Naive thymus-derived CD8-positive, alpha-beta T cell (primary cell): ENCODE data around the gene KDM1A. TPM values are rescaled to one million over a fixed set of nuclear protein-coding genes. Genes with fewer than 3 reads are reported as not detected.

Experiments used
- ATAC-seq, 2 donors: fragments of 150-1000 bp; cut with Tn5 transposase in 1 of 2; sonication (Bioruptor Pico), chemical (Tn5 transposase) in 1 of 2; 1 replicate in 1 of 2; 2 replicates in 1 of 2; pipeline ENCODE4 v1.10.0; 2021; ENCODE audit warnings: mild to moderate bottlenecking in 2 of 2, moderate library complexity in 2 of 2
- POLR2A ChIA-PET: fragments of 350-600 bp; sonication (Branson Sonifier 250); formaldehyde crosslinking; loops from one replicate; lab custom pipeline; 2021; ENCODE audit warnings: antibody characterized with exemption; lab: Charles Lee
- DNase-seq, 10 donors: peaks; one replicate each; pipeline versions ENCODE4 v3.0.0 to v3.0.0-alpha.2; 2020 to 2022
- H3K27ac Mint-ChIP-seq, 10 donors: one replicate each; pipeline ENCODE4 v1.8.0; 2020 to 2022; ENCODE audit warnings: mild to moderate bottlenecking in 10 of 10, mixed read lengths in 10 of 10, moderate library complexity in 4 of 10, inconsistent platforms in 1 of 10
- H3K27me3 Mint-ChIP-seq, 5 donors: one replicate each; pipeline ENCODE4 v1.8.0; 2021 to 2022; ENCODE audit warnings: mixed read lengths in 5 of 5
- H3K36me3 Mint-ChIP-seq, 3 donors: one replicate each; pipeline ENCODE4 v1.8.0; 2020 to 2022; ENCODE audit warnings: mixed read lengths in 3 of 3, mild to moderate bottlenecking in 2 of 3, inconsistent platforms in 1 of 3
- H3K4me1 Mint-ChIP-seq, 4 donors: one replicate each; pipeline ENCODE4 v1.8.0; 2021 to 2022; ENCODE audit warnings: mixed read lengths in 4 of 4
- H3K4me3 Mint-ChIP-seq, 10 donors: one replicate each; pipeline ENCODE4 v1.8.0; 2020 to 2022; ENCODE audit warnings: mild to moderate bottlenecking in 10 of 10, mixed read lengths in 10 of 10, moderate library complexity in 6 of 10, inconsistent platforms in 1 of 10
- H3K9me3 Mint-ChIP-seq, 9 donors: one replicate each; pipeline ENCODE4 v1.8.0; 2020 to 2022; ENCODE audit warnings: mixed read lengths in 9 of 9, mild to moderate bottlenecking in 3 of 9, inconsistent platforms in 1 of 9, moderate library complexity in 1 of 9
- polyA plus RNA-seq, 3 donors: library from polyadenylated mRNA; unstranded; fragments of 300-500 nt; fragmentation: Illumina TruSeq; gene quantifications; one replicate each; pipeline ENCODE4 v1.2.3, GENCODE V29; 2021
- total RNA-seq, 8 experiments: library from RNA in 2 of 8; stranded (reverse) in 2 of 8; gene quantifications; one replicate each; pipeline ENCODE4 v1.2.3 and lab custom pipeline; 2021 to 2026

The KDM1A gene
- total and polyA plus RNA-seq, 5 experiments from 2014 or later: 40.6 to 60.9 (median 59.0) TPM

DNA sequence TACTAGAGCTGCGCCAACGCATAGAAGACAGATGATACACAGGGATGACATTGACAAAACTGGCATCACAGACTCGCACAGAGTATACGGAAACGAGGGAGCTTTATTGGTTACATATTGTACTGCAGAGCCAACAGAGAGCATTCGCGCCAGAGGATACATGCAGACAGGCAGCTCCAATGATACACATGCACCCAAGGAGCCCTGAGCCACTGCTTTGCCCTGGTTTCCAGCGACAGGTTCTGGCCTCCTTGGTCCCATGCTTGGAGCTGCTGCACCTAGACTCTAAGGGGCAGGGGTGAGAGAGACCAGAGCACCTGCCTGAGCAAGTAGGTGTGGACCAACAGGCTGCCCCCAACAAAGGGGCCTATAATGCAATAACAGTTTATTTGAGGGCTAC lies 65.6 kb downstream of the KDM1A start:
- ATAC-seq (no peak), DNase-seq (no peak)
- POLR2A ChIA-PET: no interaction called here
- H3K36me3 Mint-ChIP-seq: peaks cover 0 to 76% (median 2%) of the 10 kb centered on the region in 3 donors
- H3K27me3 Mint-ChIP-seq: no peaks in the 10 kb centered on the region
- H3K9me3 Mint-ChIP-seq: no peaks in the 10 kb centered on the region
- H3K27ac Mint-ChIP-seq: peak overlapping the region in 2 of 10 donors; percentile 22 to 52
- no peaks in the 10 kb centered on the region for H3K4me1 Mint-ChIP-seq
- H3K4me3 Mint-ChIP-seq: no peak overlapping the region

DNA sequence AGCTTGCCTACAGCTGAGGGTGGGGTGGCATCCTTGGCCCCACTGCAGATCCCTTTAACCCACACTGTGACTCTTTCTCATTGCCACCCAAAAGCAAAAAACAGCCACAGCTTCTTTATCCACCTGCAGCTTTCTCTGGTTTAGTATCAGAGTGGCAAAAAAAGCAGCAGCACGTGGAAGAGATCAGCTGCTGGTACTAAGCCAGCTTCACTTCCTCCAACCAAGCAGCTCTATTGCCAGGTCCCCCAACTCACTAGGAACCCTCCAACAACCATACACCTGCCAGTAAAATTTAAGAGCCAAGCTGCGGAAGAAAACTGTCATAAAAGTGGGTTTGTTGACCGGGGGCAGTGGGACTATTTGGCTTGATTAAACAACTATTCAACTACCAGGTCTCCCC lies 66.4 kb downstream of the KDM1A start:
- POLR2A ChIA-PET: no interaction called here
- Mint-ChIP-seq H3K4me1 (no peaks in the 10 kb centered on the region), H3K4me3 (no peak overlapping the region), H3K27me3 (no peaks in the 10 kb centered on the region), H3K9me3 (no peaks in the 10 kb centered on the region), H3K27ac (peak overlapping the region in 4 of 10 donors; percentile 4 to 36 (median 10)), H3K36me3 (peaks cover 0 to 74% (median 0%) of the 10 kb centered on the region in 3 donors)
- ATAC-seq: no peak
- no peak for DNase-seq

DNA sequence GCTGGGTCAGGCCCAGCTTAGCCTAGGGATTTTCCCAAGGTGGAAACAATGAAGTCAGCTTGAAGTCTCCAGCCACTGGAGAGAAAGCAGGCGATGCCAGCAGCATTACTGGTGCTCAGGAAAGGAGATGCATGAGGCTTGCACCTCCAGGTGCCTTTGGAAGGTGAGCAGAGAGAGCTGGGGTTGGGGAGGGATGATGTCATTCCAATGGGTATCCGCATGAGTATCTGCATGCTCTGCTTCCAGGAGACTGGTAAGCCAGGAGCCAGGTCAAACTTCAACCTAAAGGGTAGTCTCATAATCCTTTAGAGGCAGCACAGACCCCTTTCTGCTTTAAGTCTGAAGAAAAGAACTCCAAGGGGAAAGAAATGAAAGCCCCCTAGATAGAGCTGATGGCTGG lies 68.8 kb downstream of the KDM1A start:
- POLR2A ChIA-PET: interaction anchor here (0.5 kb wide), 1 partner anchor 8 kb away, joined by 3 read pairs; no protein-coding TSS in a partner anchor
- H3K36me3 Mint-ChIP-seq: peaks cover 0 to 64% (median under 1%) of the 10 kb centered on the region in 3 donors

DNA sequence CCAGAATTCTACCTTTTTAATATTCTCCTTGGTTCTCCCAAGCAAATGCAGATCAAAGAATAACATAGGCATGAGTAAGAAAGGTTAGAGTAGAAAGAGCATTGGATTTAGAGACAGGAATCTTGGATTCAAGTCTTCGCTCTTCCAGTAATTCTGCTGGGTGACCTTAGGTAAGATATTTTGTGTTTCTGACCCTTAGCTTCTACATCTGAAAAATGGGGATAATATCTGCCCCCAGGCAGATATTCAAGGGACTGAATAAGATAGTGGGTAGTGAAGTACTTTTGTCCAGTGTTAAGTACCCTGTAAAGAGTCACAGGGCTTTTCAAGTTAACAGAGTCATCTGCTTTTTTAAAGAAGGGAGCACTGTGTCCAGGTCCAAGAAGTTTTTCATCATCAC lies 70.8 kb downstream of the KDM1A start:
- H3K9me3 Mint-ChIP-seq: no peaks in the 10 kb centered on the region
- ATAC-seq (no peak), DNase-seq (no peak)
- no peak overlapping the region for H3K4me3 Mint-ChIP-seq
- H3K4me1 Mint-ChIP-seq: peaks cover 0 to 4% (median 0%) of the 10 kb centered on the region in 4 donors
- POLR2A ChIA-PET: no interaction called here
- H3K36me3 Mint-ChIP-seq: peaks cover 4 to 59% (median 9%) of the 10 kb centered on the region in 3 donors
- no peaks in the 10 kb centered on the region for H3K27me3 Mint-ChIP-seq
- peak overlapping the region in 2 of 10 donors; percentile 22 to 24 for H3K27ac Mint-ChIP-seq

More for the DNA sequence above, 68.8 kb downstream of the KDM1A start:
- Mint-ChIP-seq H3K4me1 (peaks cover 0 to under 1% (median 0%) of the 10 kb centered on the region in 4 donors), H3K27me3 (no peaks in the 10 kb centered on the region), H3K9me3 (no peaks in the 10 kb centered on the region), H3K4me3 (no peak overlapping the region), H3K27ac (peak overlapping the region in 2 of 10 donors; percentile 19 to 59)
- ATAC-seq: no peak
- DNase-seq: no peak

- ATAC-seq (no peak), DNase-seq (no peak)
- H3K4me3 Mint-ChIP-seq: no peak overlapping the region
- peaks cover 0 to 4% (median 0%) of the 10 kb centered on the region in 4 donors for H3K4me1 Mint-ChIP-seq
- H3K9me3 Mint-ChIP-seq: no peaks in the 10 kb centered on the region
- H3K27ac Mint-ChIP-seq: peak overlapping the region in 1 of 10 donors; percentile 75
- POLR2A ChIA-PET: no interaction called here
- H3K27me3 Mint-ChIP-seq: no peaks in the 10 kb centered on the region
- H3K36me3 Mint-ChIP-seq: peaks cover 4 to 53% (median 9%) of the 10 kb centered on the region in 3 donors
Observed at GRCh38 chr1:23091545-23091944, 72.3 kb downstream of the KDM1A start.

DNA sequence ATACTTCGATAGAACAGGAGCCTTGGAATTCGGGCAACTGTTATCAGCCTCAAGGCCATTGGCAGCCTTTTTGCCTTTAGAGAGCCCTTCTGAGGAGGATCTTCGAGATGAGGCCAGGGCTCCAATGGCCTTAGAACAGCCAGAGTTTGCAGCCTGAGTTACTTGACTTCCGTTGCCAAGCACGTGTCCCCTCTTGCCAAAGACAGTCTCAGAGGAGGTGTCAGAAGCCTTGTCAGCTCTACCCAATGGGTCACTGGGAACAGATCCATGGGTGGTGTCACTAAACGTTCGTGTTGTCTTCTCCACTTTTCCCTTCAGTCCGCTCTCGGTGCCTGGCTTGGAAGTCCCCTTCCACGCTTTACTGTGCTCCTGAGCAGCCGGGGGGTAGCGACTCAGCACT lies 73.2 kb downstream of the KDM1A start:
- Mint-ChIP-seq H3K9me3 (no peaks in the 10 kb centered on the region), H3K4me1 (peaks cover 0 to 4% (median 0%) of the 10 kb centered on the region in 4 donors), H3K27ac (no peak overlapping the region), H3K36me3 (peaks cover 4 to 45% (median 9%) of the 10 kb centered on the region in 3 donors), H3K4me3 (no peak overlapping the region), H3K27me3 (no peaks in the 10 kb centered on the region)
- DNase-seq: no peak
- POLR2A ChIA-PET: no interaction called here
- no peak for ATAC-seq

DNA sequence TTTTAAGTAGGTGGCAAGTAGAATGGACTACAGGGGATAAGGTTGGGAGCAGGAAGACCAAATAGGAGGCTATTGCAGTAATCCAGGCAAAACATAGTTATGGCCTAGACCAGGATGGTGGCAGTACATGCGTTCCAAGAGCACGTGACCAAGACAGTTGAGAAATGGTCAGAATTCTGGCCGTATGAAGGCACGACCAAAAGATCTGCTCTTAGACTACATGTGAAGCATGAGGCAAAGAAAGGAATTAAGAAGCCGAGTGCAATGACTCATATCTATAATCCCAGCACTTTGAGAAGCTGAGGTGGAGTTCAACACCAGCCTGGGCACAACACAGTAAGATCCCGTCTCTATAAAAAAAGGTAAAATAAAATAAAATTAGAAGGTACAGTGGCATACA lies 78.0 kb downstream of the KDM1A start:
- DNase-seq: no peak
- peaks cover 19 to 39% (median 23%) of the 10 kb centered on the region in 4 donors for H3K4me1 Mint-ChIP-seq
- H3K4me3 Mint-ChIP-seq: no peak overlapping the region
- ATAC-seq: no peak
- no peaks in the 10 kb centered on the region for H3K9me3 Mint-ChIP-seq
- peaks cover 4 to 17% (median 9%) of the 10 kb centered on the region in 3 donors for H3K36me3 Mint-ChIP-seq
- H3K27ac Mint-ChIP-seq: peak overlapping the region in 1 of 10 donors; percentile 40
- POLR2A ChIA-PET: no interaction called here
- H3K27me3 Mint-ChIP-seq: no peaks in the 10 kb centered on the region

- Mint-ChIP-seq H3K27ac (peak overlapping the region in 3 of 10 donors; percentile 11 to 46 (median 22)), H3K36me3 (peaks cover 3 to 8% (median 3%) of the 10 kb centered on the region in 3 donors), H3K4me3 (peak overlapping the region in 3 of 10 donors; percentile 36 to 53 (median 52)), H3K9me3 (no peaks in the 10 kb centered on the region), H3K4me1 (peaks cover 21 to 52% (median 33%) of the 10 kb centered on the region in 4 donors), H3K27me3 (no peaks in the 10 kb centered on the region)
- POLR2A ChIA-PET: interaction anchor here (0.5 to 3.0 kb wide), 3 partner anchors 78 to 86 kb away, joined by 4 to 24 read pairs (median 5); no protein-coding TSS in a partner anchor
- peak; percentile 52 to 69 for ATAC-seq
- DNase-seq: peak; percentile 24 to 79 (median 64)
Observed at GRCh38 chr1:23098463-23099170, 79.3 kb downstream of the KDM1A start.

- Mint-ChIP-seq H3K4me3 (no peak overlapping the region), H3K9me3 (no peaks in the 10 kb centered on the region), H3K36me3 (peaks cover 0 to 3% (median 0%) of the 10 kb centered on the region in 3 donors), H3K4me1 (peaks cover 21 to 52% (median 33%) of the 10 kb centered on the region in 4 donors), H3K27ac (peak overlapping the region in 1 of 10 donors; percentile 46), H3K27me3 (no peaks in the 10 kb centered on the region)
- DNase-seq (no peak), ATAC-seq (no peak)
- POLR2A ChIA-PET: interaction anchor here (0.5 to 3.0 kb wide), 3 partner anchors 78 to 85 kb away, joined by 4 to 24 read pairs (median 5); no protein-coding TSS in a partner anchor
Observed at GRCh38 chr1:23099171-23099536, 79.9 kb downstream of the KDM1A start.

DNA sequence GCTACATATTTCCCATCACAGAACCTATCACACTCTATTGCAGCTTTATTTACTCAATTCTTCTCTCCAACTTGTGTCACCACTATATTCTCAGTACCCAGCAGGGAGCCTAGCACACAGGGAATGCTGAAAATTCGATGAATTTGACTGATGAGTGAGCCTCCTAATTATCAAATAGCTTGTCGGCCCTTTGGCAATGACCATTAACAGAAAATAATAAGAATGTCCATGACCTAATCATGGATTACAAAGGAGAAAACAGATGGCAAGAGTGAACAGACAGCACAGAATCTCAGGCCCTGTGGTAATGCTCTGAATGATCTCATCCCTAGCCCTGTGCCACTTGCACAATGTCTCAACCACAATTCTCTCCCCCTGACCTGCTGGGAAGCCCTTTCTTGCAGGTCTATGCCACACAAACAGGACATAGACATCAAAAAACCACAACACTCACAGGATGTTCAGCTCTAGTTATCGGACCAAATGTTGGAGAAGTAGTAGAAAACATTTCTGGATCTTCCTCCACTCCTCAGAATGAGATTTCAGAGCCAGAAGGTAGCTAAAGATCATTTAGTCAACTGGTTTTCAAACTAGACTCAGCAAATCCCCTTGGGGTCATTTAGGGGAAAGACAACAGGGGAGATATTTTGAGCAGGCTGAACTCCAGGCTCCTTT lies 80.9 kb downstream of the KDM1A start:
- H3K27me3 Mint-ChIP-seq: no peaks in the 10 kb centered on the region
- POLR2A ChIA-PET: interaction anchor here (1.0 to 3.0 kb wide), 3 partner anchors 63 to 84 kb away, joined by 4 to 24 read pairs (median 10); partner anchors contain the start of gene LUZP1
- DNase-seq (peak in 2 of 10 donors; percentile 7 to 18), ATAC-seq (peak; percentile 64 to 66)
- peak overlapping the region in 5 of 10 donors; percentile 0 to 27 (median 1) for H3K4me3 Mint-ChIP-seq
- H3K27ac Mint-ChIP-seq: peak overlapping the region in 8 of 10 donors; percentile 30 to 69 (median 40)
- no peaks in the 10 kb centered on the region for H3K36me3 Mint-ChIP-seq
- H3K4me1 Mint-ChIP-seq: peaks cover 21 to 58% (median 33%) of the 10 kb centered on the region in 4 donors
- no peaks in the 10 kb centered on the region for H3K9me3 Mint-ChIP-seq

DNA sequence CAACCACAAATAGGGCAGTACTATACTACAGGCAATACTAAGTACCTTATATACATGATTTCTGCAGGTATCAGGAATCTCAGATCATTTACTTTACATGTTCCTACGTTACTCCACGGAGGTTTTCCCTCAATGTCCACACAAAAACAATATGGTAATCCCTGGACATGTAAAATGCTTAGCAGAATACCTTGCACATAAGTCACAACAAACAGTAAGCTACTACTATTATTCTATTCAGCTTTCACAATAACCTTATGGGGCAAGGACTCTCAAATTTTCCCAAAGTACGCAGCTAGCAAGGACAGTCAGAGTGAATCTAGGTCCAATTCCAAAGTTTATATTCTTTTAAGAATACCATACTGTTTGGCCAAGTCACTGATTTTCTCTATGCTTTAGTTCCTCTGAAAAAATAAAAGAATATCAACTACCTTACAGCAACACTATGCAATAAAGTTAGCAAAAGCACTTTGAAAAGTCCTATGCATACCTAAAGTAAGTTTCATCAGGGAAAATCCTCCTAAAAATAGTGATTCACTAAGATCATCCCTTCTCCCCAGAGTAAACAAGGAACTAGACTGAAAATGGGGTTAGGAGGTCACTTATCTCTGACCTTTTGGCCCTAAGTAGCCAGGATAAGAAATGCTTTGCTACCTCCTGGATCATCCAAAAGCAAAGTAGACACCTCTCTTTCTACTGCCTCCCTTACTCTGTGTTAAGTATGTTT lies 82.0 kb downstream of the KDM1A start:
- Mint-ChIP-seq H3K4me1 (peaks cover 21 to 58% (median 33%) of the 10 kb centered on the region in 4 donors), H3K4me3 (no peak overlapping the region), H3K27me3 (no peaks in the 10 kb centered on the region), H3K27ac (peak overlapping the region in 2 of 10 donors; percentile 52 to 86), H3K9me3 (no peaks in the 10 kb centered on the region), H3K36me3 (peaks cover 0 to 5% (median 0%) of the 10 kb centered on the region in 3 donors)
- ATAC-seq (no peak), DNase-seq (no peak)
- POLR2A ChIA-PET: interaction anchor here (1.0 to 3.0 kb wide), 3 partner anchors 62 to 83 kb away, joined by 4 to 24 read pairs (median 10); partner anchors contain the start of gene LUZP1

DNA sequence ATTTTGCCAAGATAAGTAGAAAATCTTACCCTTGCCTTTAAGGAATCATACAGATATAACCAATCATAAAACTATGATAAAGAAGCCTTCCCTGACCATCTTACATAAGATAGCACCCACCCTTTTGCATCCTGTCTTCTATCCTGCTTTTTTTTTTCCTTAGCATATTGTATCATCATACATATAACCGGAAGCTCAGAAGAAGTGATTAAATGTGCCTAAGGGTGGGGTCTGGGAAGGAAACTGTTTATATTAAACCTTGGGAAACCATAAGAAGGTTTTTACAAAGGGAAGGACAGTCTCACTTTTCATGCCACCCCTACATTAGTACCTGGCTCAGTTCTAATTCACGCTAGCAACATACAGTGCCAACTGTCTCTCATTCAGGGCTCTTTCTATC lies 82.6 kb downstream of the KDM1A start:
- ATAC-seq (no peak), DNase-seq (no peak)
- peaks cover 21 to 61% (median 33%) of the 10 kb centered on the region in 4 donors for H3K4me1 Mint-ChIP-seq
- no peaks in the 10 kb centered on the region for H3K9me3 Mint-ChIP-seq
- no peaks in the 10 kb centered on the region for H3K27me3 Mint-ChIP-seq
- H3K27ac Mint-ChIP-seq: peak overlapping the region in 4 of 10 donors; percentile 20 to 86 (median 62)
- POLR2A ChIA-PET: no interaction called here
- H3K36me3 Mint-ChIP-seq: peaks cover 0 to 9% (median 0%) of the 10 kb centered on the region in 3 donors
- peak overlapping the region in 1 of 10 donors; percentile 23 for H3K4me3 Mint-ChIP-seq
